Pancreas (tissue), 10 donors: ENCODE measurements around the gene GRK5. TPM values are rescaled to one million over a fixed set of nuclear protein-coding genes. Genes with fewer than 3 reads are reported as not detected.
A peak's percentile ranks its signal among the peaks of the same experiment; 100 is the strongest.
"Not testable (repeated sequence)": the region's sequence is repeated elsewhere in the genome, so short reads cannot be mapped to it uniquely, and the experiment has no call there.

Experiments used
- ATAC-seq, 4 donors: fragments of 200-7000 bp; cut with Tn5 transposase; one replicate each; pipeline versions ENCODE4 v1.8.0 to v1.9.1; 2020; ENCODE audit warnings: mild to moderate bottlenecking in 4 of 4, moderate library complexity in 4 of 4
- DNase-seq, 6 donors: peaks; one replicate each; pipeline ENCODE4 v3.0.0-alpha.2; 2020
- FAIRE-seq: peaks from 2 replicates; lab custom pipeline; 2012; peaks lifted over from hg19 to GRCh38; lab: Jason Lieb, UNC
- H3K27ac ChIP-seq, 4 donors: fragments of 200-600 bp; sonication (generic); 1 replicate in 3 of 4; 2 replicates in 1 of 4; pipeline versions ENCODE4 v1.5.0 to v1.8.0; 2020
- H3K27me3 ChIP-seq, 4 donors: fragments of 200-600 bp; one replicate each; pipeline ENCODE4 v1.8.0; 2021
- H3K36me3 ChIP-seq, 3 donors: fragments of 200-600 bp; sonication (generic) in 1 of 3; one replicate each; pipeline versions ENCODE4 v1.5.0 to v1.8.0; 2020 to 2021
- H3K4me1 ChIP-seq, 3 donors: fragments of 200-600 bp; one replicate each; pipeline ENCODE4 v1.8.0; 2021
- H3K4me3 ChIP-seq, 4 donors: fragments of 200-600 bp; sonication (generic) in 2 of 4; one replicate each; pipeline versions ENCODE4 v1.5.0 to v1.8.0; 2020 to 2021
- H3K9me3 ChIP-seq, 4 donors: fragments of 200-600 bp; one replicate each; pipeline ENCODE4 v1.8.0; 2021
- WGBS, 2 donors: extraction: QIAGEN DNeasy Blood & Tissue Kit; methylation state at CpG; one replicate each; pipeline ENCODE4 v1.1.7; 2013; 5-methylcytosine and 5-hydroxymethylcytosine counted together
- intact Hi-C, 3 donors: fragments of 100-400 bp; cut with DNase I; formaldehyde crosslinking; loops; one replicate each; pipeline versions ENCODE4 v1.11.1 to v1.14.2; 2022
- polyA plus RNA-seq, 2 donors: library from polyadenylated mRNA; stranded (reverse); fragments of 200-250 nt; gene quantifications; one replicate each; pipeline ENCODE4 v1.2.3, GENCODE V29; 2013
- total RNA-seq, 6 donors: library from RNA; stranded (reverse); fragmentation: NEBNext Ultra II Directional in 4 of 6; extraction: Animal tissue kit (Norgen Biotek cat#: 25700) in 4 of 6; gene quantifications; one replicate each; pipeline versions ENCODE4 v1.2.1 to v1.2.4, GENCODE V29; 2021 to 2023
- TF ChIP-seq, protein P1 (sequence below), 4 donors: fragments of 200-600 bp; sonication (generic) in 3 of 4; IDR thresholded peaks; one replicate each; pipeline versions ENCODE4 v1.5.0 to v1.8.0; 2021; ENCODE audit warnings: antibody characterized with exemption in 4 of 4
- donor health status: healthy with polysubstance abuse.
- donor health status: DM: no; HTN: no; CAD: no; lungs with moderate emphysema.
- donor health status: DM: no; HTN: no; CAD: no.
- donor health status: control.
- donor health status: control.
- donor health status: Bipolar disorder and iron deficiency.
- donor health status: DM: yes; HTN: yes; CAD: no.
- donor health status: DM: no; HTN: no; CAD: no.
- donor health status: DM: no; HTN: no; CAD: no.
- donor health status: DM: yes; HTN: yes; CAD: no.

GRK5 gene
- total and polyA plus RNA-seq, 8 donors, result 1.4 to 6.0 (median 2.5) TPM

- Histone ChIP-seq H3K36me3 (no peaks in the 10 kb centered on the region), H3K27me3 (no peaks in the 10 kb centered on the region), H3K27ac (no peak overlapping the region), H3K9me3 (no peaks in the 10 kb centered on the region), H3K4me3 (no peak overlapping the region), H3K4me1 (peaks cover 0 to 2% (median under 1%) of the 10 kb centered on the region in 3 donors)
- DNase-seq (no peak), FAIRE-seq (no peak), ATAC-seq (no peak)
- 98 to 99% methylated on average over 8 of the region's 8 CpGs for WGBS, 2 donors
- TF ChIP-seq, protein P1, sequence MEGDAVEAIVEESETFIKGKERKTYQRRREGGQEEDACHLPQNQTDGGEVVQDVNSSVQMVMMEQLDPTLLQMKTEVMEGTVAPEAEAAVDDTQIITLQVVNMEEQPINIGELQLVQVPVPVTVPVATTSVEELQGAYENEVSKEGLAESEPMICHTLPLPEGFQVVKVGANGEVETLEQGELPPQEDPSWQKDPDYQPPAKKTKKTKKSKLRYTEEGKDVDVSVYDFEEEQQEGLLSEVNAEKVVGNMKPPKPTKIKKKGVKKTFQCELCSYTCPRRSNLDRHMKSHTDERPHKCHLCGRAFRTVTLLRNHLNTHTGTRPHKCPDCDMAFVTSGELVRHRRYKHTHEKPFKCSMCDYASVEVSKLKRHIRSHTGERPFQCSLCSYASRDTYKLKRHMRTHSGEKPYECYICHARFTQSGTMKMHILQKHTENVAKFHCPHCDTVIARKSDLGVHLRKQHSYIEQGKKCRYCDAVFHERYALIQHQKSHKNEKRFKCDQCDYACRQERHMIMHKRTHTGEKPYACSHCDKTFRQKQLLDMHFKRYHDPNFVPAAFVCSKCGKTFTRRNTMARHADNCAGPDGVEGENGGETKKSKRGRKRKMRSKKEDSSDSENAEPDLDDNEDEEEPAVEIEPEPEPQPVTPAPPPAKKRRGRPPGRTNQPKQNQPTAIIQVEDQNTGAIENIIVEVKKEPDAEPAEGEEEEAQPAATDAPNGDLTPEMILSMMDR (IDR thresholded peaks at IDR 0.05), result no peak
- intact Hi-C loops, result no loop called here
Observed at GRCh38 chr10:119427263-119427864, 220.0 kb downstream of the GRK5 start.

- WGBS, 2 donors, result 86 to 89% methylated on average over 14 of the region's 14 CpGs
- H3K4me1 ChIP-seq, result no peaks in the 10 kb centered on the region
- intact Hi-C loops, result no loop called here
- no peak overlapping the region for H3K27ac ChIP-seq
- no peak for FAIRE-seq
- H3K36me3 ChIP-seq, result no peaks in the 10 kb centered on the region
- H3K27me3 ChIP-seq, result no peaks in the 10 kb centered on the region
- ATAC-seq, result no peak
- no peak overlapping the region for H3K4me3 ChIP-seq
- no peak for DNase-seq
- TF ChIP-seq, protein P1 (IDR thresholded peaks at IDR 0.05), result no peak
- no peaks in the 10 kb centered on the region for H3K9me3 ChIP-seq
Observed at GRCh38 chr10:119428789-119429188, 221.4 kb downstream of the GRK5 start.

- ATAC-seq (no peak), FAIRE-seq (no peak), DNase-seq (no peak)
- Histone ChIP-seq H3K4me1 (no peaks in the 10 kb centered on the region), H3K4me3 (no peak overlapping the region), H3K36me3 (no peaks in the 10 kb centered on the region), H3K27ac (no peak overlapping the region), H3K27me3 (no peaks in the 10 kb centered on the region), H3K9me3 (no peaks in the 10 kb centered on the region)
- TF ChIP-seq, protein P1 (IDR thresholded peaks at IDR 0.05), result no peak
- 70 to 84% methylated on average over 8 of the region's 8 CpGs for WGBS, 2 donors
- intact Hi-C loops, result no loop called here
Observed at GRCh38 chr10:119429771-119430170, 222.4 kb downstream of the GRK5 start.

DNA sequence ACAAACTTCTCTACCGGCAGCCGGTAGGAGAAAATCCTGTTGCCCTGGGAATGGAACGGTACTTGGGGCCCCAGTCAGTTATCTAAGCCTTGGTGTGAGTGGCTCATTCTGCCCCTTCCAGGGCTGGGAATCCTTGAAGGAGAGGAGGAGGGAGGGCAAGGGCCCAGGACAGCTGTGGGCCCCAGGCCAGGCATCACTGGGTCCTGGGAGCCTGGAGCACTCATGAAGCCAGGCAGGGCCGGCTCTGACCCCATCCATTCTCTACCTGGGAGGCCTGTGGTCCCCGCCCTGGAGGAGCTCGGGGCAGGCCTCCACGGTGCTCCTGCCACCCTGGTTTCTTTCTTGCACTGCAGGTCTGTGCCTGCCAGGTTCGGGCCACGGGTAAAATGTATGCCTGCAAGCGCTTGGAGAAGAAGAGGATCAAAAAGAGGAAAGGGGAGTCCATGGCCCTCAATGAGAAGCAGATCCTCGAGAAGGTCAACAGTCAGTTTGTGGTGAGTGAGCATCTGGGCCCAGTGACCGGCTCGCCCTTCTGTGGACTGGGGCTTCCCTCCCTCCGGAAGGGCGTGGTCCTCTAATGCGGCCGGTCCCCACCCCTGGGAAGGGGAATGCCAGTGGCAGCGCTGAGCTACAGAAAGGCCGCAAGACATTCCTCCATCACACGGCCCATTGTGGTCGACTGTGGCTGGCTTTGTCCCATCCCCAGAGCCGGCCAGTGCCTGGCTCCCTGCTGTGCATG is 223.8 kb downstream of the GRK5 start:
- Histone ChIP-seq H3K4me3 (no peak overlapping the region), H3K9me3 (no peaks in the 10 kb centered on the region), H3K27me3 (no peaks in the 10 kb centered on the region), H3K27ac (no peak overlapping the region), H3K36me3 (no peaks in the 10 kb centered on the region), H3K4me1 (no peaks in the 10 kb centered on the region)
- DNase-seq (no peak), ATAC-seq (no peak), FAIRE-seq (no peak)
- WGBS, 2 donors, result 87 to 91% methylated on average over 22 of the region's 22 CpGs
- intact Hi-C loops, result no loop called here
- TF ChIP-seq, protein P1 (IDR thresholded peaks at IDR 0.05), result no peak

- Histone ChIP-seq H3K27me3 (no peaks in the 10 kb centered on the region), H3K9me3 (no peaks in the 10 kb centered on the region), H3K4me3 (no peak overlapping the region), H3K27ac (no peak overlapping the region), H3K36me3 (no peaks in the 10 kb centered on the region), H3K4me1 (no peaks in the 10 kb centered on the region)
- intact Hi-C loops, result no loop called here
- DNase-seq, result no peak
- TF ChIP-seq, protein P1 (IDR thresholded peaks at IDR 0.05), result no peak
- no peak for FAIRE-seq
- ATAC-seq, result no peak
- 94 to 95% methylated on average over 3 of the region's 3 CpGs for WGBS, 2 donors
Observed at GRCh38 chr10:119431773-119432135, 224.4 kb downstream of the GRK5 start.

DNA sequence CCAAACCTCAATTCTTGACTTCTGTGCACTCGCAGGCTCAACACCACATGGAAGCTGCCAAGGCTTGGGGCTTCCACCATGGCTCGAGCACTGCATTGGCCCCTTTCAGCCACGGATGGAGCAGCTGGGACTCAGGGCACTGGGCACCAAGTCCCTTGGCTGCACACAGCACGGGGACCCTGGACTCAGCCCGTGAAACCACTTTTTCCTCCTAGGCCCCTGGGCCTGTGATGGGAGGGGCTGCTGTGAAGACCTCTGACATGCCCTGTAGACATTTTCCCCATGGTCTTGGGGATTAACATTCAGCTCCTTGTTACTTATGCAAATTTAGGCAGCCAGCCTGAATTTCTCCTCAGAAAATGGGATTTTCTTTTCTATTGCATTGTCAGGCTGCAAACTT is 227.6 kb downstream of the GRK5 start:
- H3K27me3 ChIP-seq, H3K27ac ChIP-seq, H3K4me3 ChIP-seq, H3K4me1 ChIP-seq, intact Hi-C loops, H3K36me3 ChIP-seq, H3K9me3 ChIP-seq, ATAC-seq, FAIRE-seq: not testable (repeated sequence)
- 93 to 99% methylated on average over 5 of the region's 5 CpGs for WGBS, 2 donors
- peak in 1 of 6 donors; percentile 17 for DNase-seq
